Natural killer cell (primary cell): ENCODE results near the gene PDXK. TPM values are rescaled to one million over a fixed set of nuclear protein-coding genes. Genes with fewer than 3 reads are reported as not detected.

Source experiments
- ATAC-seq, 3 donors: fragments of 150-1000 bp in 2 of 3; fragments of 200-7000 bp in 1 of 3; cut with Tn5 transposase; 1 replicate in 1 of 3; 2 replicates in 2 of 3; pipeline ENCODE4 v1.10.0; 2021; ENCODE audit warnings: mild to moderate bottlenecking in 2 of 3, moderate library complexity in 2 of 3
- DNase-seq, 2 donors: peaks; one replicate each; pipeline versions ENCODE4 v3.0.0 to v3.0.0-alpha.2; 2013 to 2021; ENCODE audit warnings: mixed read lengths in 1 of 2
- H3K27ac ChIP-seq: one replicate; pipeline ENCODE4 v1.5.1; 2013; ENCODE audit warnings: mild to moderate bottlenecking, low read length
- H3K27me3 ChIP-seq: one replicate; pipeline ENCODE4 v1.6.1; 2013; ENCODE audit warnings: low read length; ENCODE audit not compliant: control insufficient read depth, insufficient read depth
- H3K36me3 ChIP-seq: one replicate; pipeline ENCODE4 v1.6.1; 2013; ENCODE audit warnings: low read length; ENCODE audit not compliant: control insufficient read depth, insufficient read depth
- H3K4me1 ChIP-seq: one replicate; pipeline ENCODE4 v1.6.1; 2013; ENCODE audit warnings: low read length; ENCODE audit not compliant: control insufficient read depth, insufficient read depth
- H3K4me3 ChIP-seq: one replicate; pipeline ENCODE4 v1.5.1; 2013; ENCODE audit warnings: low read length
- H3K9me3 ChIP-seq: one replicate; pipeline ENCODE4 v1.6.1; 2013; ENCODE audit warnings: low read length; ENCODE audit not compliant: control insufficient read depth, insufficient read depth
- H3K27ac Mint-ChIP-seq, 2 donors: one replicate each; pipeline ENCODE4 v1.8.0; 2022; ENCODE audit warnings: mild to moderate bottlenecking in 2 of 2, mixed read lengths in 2 of 2, moderate library complexity in 1 of 2
- H3K27me3 Mint-ChIP-seq, 2 donors: one replicate each; pipeline ENCODE4 v1.8.0; 2022; ENCODE audit warnings: low read depth in 2 of 2, mixed read lengths in 2 of 2
- H3K36me3 Mint-ChIP-seq: one replicate; pipeline ENCODE4 v1.8.0; 2022; ENCODE audit warnings: mixed read lengths
- H3K4me1 Mint-ChIP-seq, 2 donors: one replicate each; pipeline ENCODE4 v1.8.0; 2022; ENCODE audit warnings: mixed read lengths in 2 of 2
- H3K4me3 Mint-ChIP-seq: one replicate; pipeline ENCODE4 v1.8.0; 2022; ENCODE audit warnings: mild to moderate bottlenecking, moderate library complexity, mixed read lengths
- H3K9me3 Mint-ChIP-seq, 2 donors: one replicate each; pipeline ENCODE4 v1.8.0; 2022; ENCODE audit warnings: mixed read lengths in 2 of 2
- WGBS: methylation state at CpG from one replicate; pipeline ENCODE4 v1.1.7; 2013; ENCODE audit warnings: missing lambda C conversion rate; ENCODE audit not compliant: insufficient coverage; 5-methylcytosine and 5-hydroxymethylcytosine counted together
- intact Hi-C: fragments of 100-400 bp; cut with micrococcal nuclease; formaldehyde crosslinking; loops from one replicate; pipeline ENCODE4 v1.14.2; 2022
- total RNA-seq, 4 donors: library from RNA; stranded (reverse); fragments of 120-200 nt in 1 of 4; gene quantifications; one replicate each; pipeline versions ENCODE4 v1.2.3 to v1.2.4, GENCODE V29; 2013 to 2022
- TF ChIP-seq, protein P1 (sequence below): fragments of 200-600 bp; IDR thresholded peaks from one replicate; pipeline ENCODE4 v1.8.0; 2022; ENCODE audit warnings: antibody characterized with exemption

PDXK gene
- total RNA-seq, 3 donors from 2014 or later (not counting 1 experiment from before 2014, with no cell fraction given), result 73.8 to 77.0 (median 74.6) TPM

GRCh38 chr21:43783098-43783700 is 64.3 kb downstream of the PDXK start:
- Histone ChIP-seq H3K27me3 (no peaks in the 10 kb centered on the region), H3K36me3 (no peaks in the 10 kb centered on the region), H3K9me3 (no peaks in the 10 kb centered on the region), H3K27ac (no peak overlapping the region), H3K4me3 (no peak overlapping the region), H3K4me1 (peaks cover 6% of the 10 kb centered on the region)
- no peaks in the 10 kb centered on the region for H3K27me3 Mint-ChIP-seq
- H3K9me3 Mint-ChIP-seq, result no peaks in the 10 kb centered on the region
- intact Hi-C loops, result no loop called here
- DNase-seq, result no peak
- no peak overlapping the region for H3K4me3 Mint-ChIP-seq
- peaks cover 10 to 12% of the 10 kb centered on the region in 2 donors for H3K4me1 Mint-ChIP-seq
- no peak for ATAC-seq
- TF ChIP-seq, protein P1, sequence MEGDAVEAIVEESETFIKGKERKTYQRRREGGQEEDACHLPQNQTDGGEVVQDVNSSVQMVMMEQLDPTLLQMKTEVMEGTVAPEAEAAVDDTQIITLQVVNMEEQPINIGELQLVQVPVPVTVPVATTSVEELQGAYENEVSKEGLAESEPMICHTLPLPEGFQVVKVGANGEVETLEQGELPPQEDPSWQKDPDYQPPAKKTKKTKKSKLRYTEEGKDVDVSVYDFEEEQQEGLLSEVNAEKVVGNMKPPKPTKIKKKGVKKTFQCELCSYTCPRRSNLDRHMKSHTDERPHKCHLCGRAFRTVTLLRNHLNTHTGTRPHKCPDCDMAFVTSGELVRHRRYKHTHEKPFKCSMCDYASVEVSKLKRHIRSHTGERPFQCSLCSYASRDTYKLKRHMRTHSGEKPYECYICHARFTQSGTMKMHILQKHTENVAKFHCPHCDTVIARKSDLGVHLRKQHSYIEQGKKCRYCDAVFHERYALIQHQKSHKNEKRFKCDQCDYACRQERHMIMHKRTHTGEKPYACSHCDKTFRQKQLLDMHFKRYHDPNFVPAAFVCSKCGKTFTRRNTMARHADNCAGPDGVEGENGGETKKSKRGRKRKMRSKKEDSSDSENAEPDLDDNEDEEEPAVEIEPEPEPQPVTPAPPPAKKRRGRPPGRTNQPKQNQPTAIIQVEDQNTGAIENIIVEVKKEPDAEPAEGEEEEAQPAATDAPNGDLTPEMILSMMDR, result no peak
- WGBS, result 74% methylated on average over 17 of the region's 17 CpGs
- no peaks in the 10 kb centered on the region for H3K36me3 Mint-ChIP-seq
- no peak overlapping the region for H3K27ac Mint-ChIP-seq

GRCh38 chr21:43785134-43785533 is 66.2 kb downstream of the PDXK start:
- Histone ChIP-seq H3K9me3 (no peaks in the 10 kb centered on the region), H3K36me3 (no peaks in the 10 kb centered on the region), H3K4me1 (peaks cover 10% of the 10 kb centered on the region), H3K4me3 (no peak overlapping the region), H3K27ac (no peak overlapping the region), H3K27me3 (no peaks in the 10 kb centered on the region)
- Mint-ChIP-seq H3K4me3 (no peak overlapping the region), H3K27ac (no peak overlapping the region), H3K9me3 (no peaks in the 10 kb centered on the region), H3K36me3 (no peaks in the 10 kb centered on the region), H3K4me1 (peaks cover 3 to 4% of the 10 kb centered on the region in 2 donors), H3K27me3 (no peaks in the 10 kb centered on the region)
- ATAC-seq (no peak), DNase-seq (no peak)
- TF ChIP-seq, protein P1, result no peak
- intact Hi-C loops, result no loop called here
- WGBS, result 94% methylated on average over 2 of the region's 3 CpGs

DNA sequence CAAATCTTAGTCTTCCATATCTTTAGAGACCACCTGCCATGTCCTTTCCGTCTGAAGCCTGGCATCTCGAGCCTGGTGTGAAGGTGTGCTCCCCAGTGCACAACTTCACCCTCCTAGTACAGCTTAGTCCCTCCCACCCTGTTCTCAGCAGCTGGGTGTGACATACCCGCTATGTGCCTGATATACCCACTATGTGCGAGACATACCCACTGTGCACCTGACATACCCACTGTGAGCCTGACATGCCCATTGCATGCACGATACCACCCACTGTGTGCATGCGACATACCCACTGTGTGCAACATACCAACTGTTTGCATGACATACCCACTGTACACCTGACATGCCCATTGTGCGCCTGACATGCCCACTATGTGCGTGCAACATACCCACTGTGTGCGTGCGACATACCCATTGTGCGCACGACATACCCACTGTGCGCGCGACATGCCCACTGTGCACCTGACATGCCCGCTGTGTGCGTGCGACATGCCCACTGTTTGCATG is 67.4 kb downstream of the PDXK start:
- Mint-ChIP-seq H3K9me3 (no peaks in the 10 kb centered on the region), H3K27ac (no peak overlapping the region), H3K4me1 (peaks cover 6 to 12% of the 10 kb centered on the region in 2 donors), H3K36me3 (no peaks in the 10 kb centered on the region), H3K27me3 (no peaks in the 10 kb centered on the region), H3K4me3 (no peak overlapping the region)
- Histone ChIP-seq H3K27ac (no peak overlapping the region), H3K4me1 (peaks cover 19% of the 10 kb centered on the region), H3K36me3 (no peaks in the 10 kb centered on the region), H3K4me3 (no peak overlapping the region), H3K9me3 (no peaks in the 10 kb centered on the region), H3K27me3 (no peaks in the 10 kb centered on the region)
- ATAC-seq (no peak), DNase-seq (no peak)
- 86% methylated on average over 18 of the region's 18 CpGs for WGBS
- TF ChIP-seq, protein P1, result no peak
- intact Hi-C loops, result no loop called here
